Caki2 (cell line): Measurements from ENCODE around the gene TBC1D5. TPM values are rescaled to one million over a fixed set of nuclear protein-coding genes. Genes with fewer than 3 reads are reported as not detected.

ENCODE experiments used
- DNase-seq: peaks from one replicate; pipeline ENCODE4 v3.0.0-alpha.2; 2015; ENCODE audit warnings: low read depth
- in situ Hi-C: cut with HindIII; loops from 2 replicates; pipeline ENCODE4 v1.10.0; 2016; ENCODE audit warnings: low sequenced_read_pairs, low pct_unique_long_range_greater_than_20kb, mixed read lengths
- total RNA-seq: library from RNA; depleted of rRNA; stranded (reverse); fragments of >200 nt; shearing (Covaris generic); gene quantifications from 2 replicates; pipeline ENCODE4 v1.2.3, GENCODE V29; 2014; ENCODE audit warnings: low replicate concordance

TBC1D5 gene
- total RNA-seq, 1 experiment from 2014 or later = 69.2 TPM

- no peak for DNase-seq
- in situ Hi-C loops = no loop called here
These were observed 480.6 kb downstream of the TBC1D5 start for GRCh38 chr3:17261627-17262369.

GRCh38 chr3:17260257-17260656 is 482.2 kb downstream of the TBC1D5 start:
- in situ Hi-C loops = no loop called here
- no peak for DNase-seq

- no peak for DNase-seq
- in situ Hi-C loops = no loop called here
These were observed 482.7 kb downstream of the TBC1D5 start for GRCh38 chr3:17259685-17260084.

- in situ Hi-C loops = no loop called here
- DNase-seq = no peak
These were observed 483.5 kb downstream of the TBC1D5 start for GRCh38 chr3:17258823-17259436.

GRCh38 chr3:17257269-17257668 is 485.2 kb downstream of the TBC1D5 start:
- in situ Hi-C loops = no loop called here

GRCh38 chr3:17243621-17244020 is 498.8 kb downstream of the TBC1D5 start:
- no peak for DNase-seq
- in situ Hi-C loops = no loop called here

More at GRCh38 chr3:17257269-17257668, 485.2 kb downstream of the TBC1D5 start:
- no peak for DNase-seq

GRCh38 chr3:17239417-17239816 is 503.0 kb downstream of the TBC1D5 start:
- DNase-seq = no peak
- in situ Hi-C loops = no loop called here

- in situ Hi-C loops = no loop called here
- DNase-seq = no peak
These were observed 504.4 kb downstream of the TBC1D5 start for GRCh38 chr3:17238023-17238422.

GRCh38 chr3:17235310-17235709 is 507.1 kb downstream of the TBC1D5 start:
- DNase-seq = no peak
- in situ Hi-C loops = no loop called here

- no peak for DNase-seq
- in situ Hi-C loops = no loop called here
These were observed 508.0 kb downstream of the TBC1D5 start for GRCh38 chr3:17234382-17234781.

GRCh38 chr3:17233398-17233800 is 509.0 kb downstream of the TBC1D5 start:
- peak; percentile 41 for DNase-seq
- in situ Hi-C loops = no loop called here

- DNase-seq = no peak
- in situ Hi-C loops = no loop called here
These were observed 510.0 kb downstream of the TBC1D5 start for GRCh38 chr3:17232442-17232841.

GRCh38 chr3:17231537-17232261 is 510.7 kb downstream of the TBC1D5 start:
- in situ Hi-C loops = no loop called here
- no peak for DNase-seq

- in situ Hi-C loops = no loop called here
- no peak for DNase-seq
These were observed 515.0 kb downstream of the TBC1D5 start for GRCh38 chr3:17227472-17227871.

GRCh38 chr3:17221529-17221928 is 520.9 kb downstream of the TBC1D5 start:
- in situ Hi-C loops = no loop called here
- DNase-seq = no peak

- in situ Hi-C loops = no loop called here
- no peak for DNase-seq
These were observed 522.8 kb downstream of the TBC1D5 start for GRCh38 chr3:17219593-17219992.

- in situ Hi-C loops = no loop called here
- no peak for DNase-seq
These were observed 523.8 kb downstream of the TBC1D5 start for GRCh38 chr3:17218587-17218986.

GRCh38 chr3:17217588-17217987 is 524.8 kb downstream of the TBC1D5 start:
- DNase-seq = no peak
- in situ Hi-C loops = no loop called here

- in situ Hi-C loops = no loop called here
These were observed 529.3 kb downstream of the TBC1D5 start for GRCh38 chr3:17213102-17213501.

More at GRCh38 chr3:17213102-17213501, 529.3 kb downstream of the TBC1D5 start:
- DNase-seq = no peak
